Thoracic aorta (tissue), 2 donors: ENCODE results near the gene ADD1. TPM values are rescaled to one million over a fixed set of nuclear protein-coding genes. Genes with fewer than 3 reads are reported as not detected.

Source experiments
- ATAC-seq: fragments of 150-250 bp; one replicate; pipeline ENCODE4 v1.8.0; 2017; ENCODE audit warnings: low read depth; ENCODE audit not compliant: insufficient number of reproducible peaks, low FRiP score
- DNase-seq: peaks from one replicate; pipeline ENCODE4 v3.0.0-alpha.2; 2020; ENCODE audit warnings: low spot score
- H3K27ac ChIP-seq, 2 donors: fragments of 200-600 bp; sonication (generic); 1 replicate in 1 of 2; 2 replicates in 1 of 2; pipeline ENCODE4 v1.5.1; 2016; ENCODE audit warnings: mild to moderate bottlenecking in 2 of 2, moderate library complexity in 2 of 2
- H3K27me3 ChIP-seq: fragments of 200-600 bp; sonication (generic); replicated peaks from 2 replicates; pipeline ENCODE4 v1.6.0; 2016; ENCODE audit warnings: mild to moderate bottlenecking; ENCODE audit not compliant: insufficient read depth
- H3K36me3 ChIP-seq: fragments of 200-600 bp; sonication (generic); one replicate; pipeline ENCODE4 v1.5.1; 2016
- H3K4me1 ChIP-seq, 2 donors: fragments of 200-600 bp; sonication (generic); 1 replicate in 1 of 2; 2 replicates in 1 of 2; pipeline versions ENCODE4 v1.5.1 to v1.6.0; 2016; ENCODE audit warnings: low read depth in 2 of 2, mild to moderate bottlenecking in 1 of 2; ENCODE audit not compliant: control insufficient read depth in 1 of 2
- H3K4me3 ChIP-seq: fragments of 200-600 bp; sonication (generic); 2 replicates; pipeline ENCODE4 v1.5.1; 2016; ENCODE audit warnings: mild to moderate bottlenecking
- H3K9me3 ChIP-seq: fragments of 200-600 bp; sonication (generic); 2 replicates; pipeline ENCODE4 v1.5.1; 2016
- total RNA-seq, 2 donors: library from RNA; depleted of rRNA; stranded (reverse); fragments of >200 nt; gene quantifications; one replicate each; pipeline versions ENCODE4 v1.1.0 to v1.2.3, GENCODE V29; 2016
- TF ChIP-seq, protein P1 (sequence below): fragments of 200-600 bp; sonication (generic); IDR thresholded peaks from one replicate; pipeline ENCODE4 v1.5.1; 2019; ENCODE audit warnings: antibody characterized with exemption

The ADD1 gene
- total RNA-seq, 2 donors from 2014 or later = 256 to 338 TPM

DNA sequence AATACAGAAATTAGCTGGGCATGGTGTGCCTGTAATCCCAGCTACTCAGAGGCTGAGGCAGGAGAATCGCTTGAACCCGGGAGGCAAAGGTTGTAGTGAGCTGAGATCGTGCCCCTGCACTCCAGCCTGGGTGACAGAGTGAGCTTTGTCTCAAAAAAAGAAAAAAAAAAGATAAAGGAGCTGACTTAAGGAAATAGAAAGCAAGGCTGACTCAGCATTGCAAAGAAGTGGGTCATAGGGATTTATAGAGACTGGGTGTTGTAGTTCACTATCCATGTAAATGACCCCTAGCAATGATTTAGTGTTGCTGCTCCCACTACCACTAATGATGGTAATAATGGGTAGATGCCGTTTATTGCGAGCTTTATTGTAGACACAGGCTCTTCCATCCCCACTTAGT, 47.6 kb downstream of the ADD1 start:
- Histone ChIP-seq H3K4me3 (no peak overlapping the region), H3K4me1 (peaks cover 4 to 6% of the 10 kb centered on the region in 2 donors), H3K36me3 (peaks cover 31% of the 10 kb centered on the region), H3K27ac (no peak overlapping the region), H3K9me3 (no peaks in the 10 kb centered on the region), H3K27me3 (no peaks in the 10 kb centered on the region)
- TF ChIP-seq, protein P1, sequence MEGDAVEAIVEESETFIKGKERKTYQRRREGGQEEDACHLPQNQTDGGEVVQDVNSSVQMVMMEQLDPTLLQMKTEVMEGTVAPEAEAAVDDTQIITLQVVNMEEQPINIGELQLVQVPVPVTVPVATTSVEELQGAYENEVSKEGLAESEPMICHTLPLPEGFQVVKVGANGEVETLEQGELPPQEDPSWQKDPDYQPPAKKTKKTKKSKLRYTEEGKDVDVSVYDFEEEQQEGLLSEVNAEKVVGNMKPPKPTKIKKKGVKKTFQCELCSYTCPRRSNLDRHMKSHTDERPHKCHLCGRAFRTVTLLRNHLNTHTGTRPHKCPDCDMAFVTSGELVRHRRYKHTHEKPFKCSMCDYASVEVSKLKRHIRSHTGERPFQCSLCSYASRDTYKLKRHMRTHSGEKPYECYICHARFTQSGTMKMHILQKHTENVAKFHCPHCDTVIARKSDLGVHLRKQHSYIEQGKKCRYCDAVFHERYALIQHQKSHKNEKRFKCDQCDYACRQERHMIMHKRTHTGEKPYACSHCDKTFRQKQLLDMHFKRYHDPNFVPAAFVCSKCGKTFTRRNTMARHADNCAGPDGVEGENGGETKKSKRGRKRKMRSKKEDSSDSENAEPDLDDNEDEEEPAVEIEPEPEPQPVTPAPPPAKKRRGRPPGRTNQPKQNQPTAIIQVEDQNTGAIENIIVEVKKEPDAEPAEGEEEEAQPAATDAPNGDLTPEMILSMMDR = no peak
- DNase-seq = no peak
- ATAC-seq = no peak

DNA sequence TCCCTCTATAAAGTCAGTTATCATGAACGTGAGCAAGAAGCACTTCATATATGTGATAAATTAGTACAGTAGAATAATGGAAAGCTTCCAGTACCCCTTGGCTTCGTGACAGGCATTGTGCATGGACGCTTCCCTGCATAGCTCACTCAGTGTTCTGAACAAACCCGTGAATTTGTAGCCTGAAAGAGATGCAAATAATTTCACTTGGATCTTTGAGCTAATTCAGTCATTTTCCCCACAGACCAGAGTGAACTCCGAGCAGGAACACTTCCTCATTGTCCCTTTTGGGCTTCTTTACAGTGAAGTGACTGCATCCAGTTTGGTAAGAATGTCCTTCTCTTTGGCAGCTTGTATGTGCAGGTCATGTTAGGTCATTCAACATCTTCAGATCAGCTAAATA, 50.1 kb downstream of the ADD1 start:
- no peaks in the 10 kb centered on the region for H3K9me3 ChIP-seq
- TF ChIP-seq, protein P1 = no peak
- H3K4me3 ChIP-seq = no peak overlapping the region
- peaks cover 36% of the 10 kb centered on the region for H3K36me3 ChIP-seq
- no peak for DNase-seq
- H3K27me3 ChIP-seq = no peaks in the 10 kb centered on the region
- no peak overlapping the region for H3K27ac ChIP-seq
- H3K4me1 ChIP-seq = peaks cover 4 to 6% of the 10 kb centered on the region in 2 donors
- ATAC-seq = no peak

GRCh38 chr4:2898001-2898400, 54.4 kb downstream of the ADD1 start:
- Histone ChIP-seq H3K9me3 (no peaks in the 10 kb centered on the region), H3K4me3 (no peak overlapping the region), H3K4me1 (peaks cover 4 to 6% of the 10 kb centered on the region in 2 donors), H3K36me3 (peaks cover 65% of the 10 kb centered on the region), H3K27ac (no peak overlapping the region), H3K27me3 (no peaks in the 10 kb centered on the region)
- DNase-seq = no peak
- TF ChIP-seq, protein P1 = no peak
- no peak for ATAC-seq

DNA sequence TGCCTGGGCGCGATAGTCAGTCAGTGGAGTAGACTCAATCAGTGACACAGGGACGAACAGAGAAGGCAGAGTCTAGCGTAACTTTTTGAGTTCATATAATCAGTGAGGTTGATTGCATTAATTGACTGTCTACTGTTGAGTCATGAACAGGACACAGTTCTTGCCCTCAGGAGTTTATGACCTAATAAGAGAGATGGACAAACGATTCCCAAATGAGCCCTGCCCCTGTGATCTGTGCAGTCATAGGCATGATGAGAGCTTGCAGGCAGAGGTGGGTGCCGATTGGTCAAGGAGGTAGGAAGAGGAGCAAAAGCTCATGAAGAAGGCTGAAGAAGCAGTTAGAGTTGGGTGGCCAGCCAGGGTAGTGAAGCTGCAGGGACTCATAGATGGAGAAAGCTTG, 57.1 kb downstream of the ADD1 start:
- Histone ChIP-seq H3K36me3 (peaks cover 74% of the 10 kb centered on the region), H3K4me3 (no peak overlapping the region), H3K9me3 (no peaks in the 10 kb centered on the region), H3K4me1 (no peaks in the 10 kb centered on the region), H3K27ac (no peak overlapping the region), H3K27me3 (no peaks in the 10 kb centered on the region)
- ATAC-seq = no peak
- TF ChIP-seq, protein P1 = no peak
- DNase-seq = no peak

- no peaks in the 10 kb centered on the region for H3K4me1 ChIP-seq
- no peak overlapping the region for H3K27ac ChIP-seq
- H3K9me3 ChIP-seq = no peaks in the 10 kb centered on the region
- peaks cover 70% of the 10 kb centered on the region for H3K36me3 ChIP-seq
- no peaks in the 10 kb centered on the region for H3K27me3 ChIP-seq
- DNase-seq = no peak
- no peak for ATAC-seq
- no peak overlapping the region for H3K4me3 ChIP-seq
- TF ChIP-seq, protein P1 = no peak
Observed at GRCh38 chr4:2901186-2901585, 57.5 kb downstream of the ADD1 start.
